GM12872 (cell line): ENCODE results near the gene NSMCE1.

ENCODE experiments used
- CTCF ChIP-seq: IDR thresholded peaks from 3 replicates; pipeline ENCODE4 v1.5.1; 2011; ENCODE audit warnings: low read depth, mild to moderate bottlenecking, low read length, moderate library complexity; ENCODE audit not compliant: insufficient read depth

The NSMCE1 gene

GRCh38 chr16:27287051-27287811 is 18.7 kb upstream of the NSMCE1 start:
- TF ChIP-seq CTCF = no peak

- TF ChIP-seq CTCF = no peak
Measured at GRCh38 chr16:27286451-27286850, 17.9 kb upstream of the NSMCE1 start.

- TF ChIP-seq CTCF = no peak
Measured at GRCh38 chr16:27285676-27286196, 17.2 kb upstream of the NSMCE1 start.

GRCh38 chr16:27284865-27285675 is 16.5 kb upstream of the NSMCE1 start:
- no peak for TF ChIP-seq CTCF

- no peak for TF ChIP-seq CTCF
Measured at GRCh38 chr16:27281243-27281642, 12.7 kb upstream of the NSMCE1 start.

GRCh38 chr16:27275394-27275793 is 6.8 kb upstream of the NSMCE1 start:
- no peak for TF ChIP-seq CTCF

GRCh38 chr16:27273670-27274423 is 5.3 kb upstream of the NSMCE1 start:
- peak; percentile 23; the same call in 1 of the 3 replicates for TF ChIP-seq CTCF
